ENCODE data around the gene FANCE.

The FANCE gene

GRCh38 chr6:35452183-35453090, at the start of gene FANCE:
Gene FANCE (plus strand): TSS chr6:35452338. CDS start chr6:35452546, 208 bp downstream.
- DNase-seq (ENCODE audit: low read depth, low spot score): peak; percentile 77

GRCh38 chr6:35402856-35403191, 49.3 kb upstream of the FANCE start:
- no peak for DNase-seq (ENCODE audit: low read depth, low spot score)

- DNase-seq (ENCODE audit: low read depth, low spot score): no peak
Measured at GRCh38 chr6:35403544-35404442, 48.3 kb upstream of the FANCE start.

- no peak for DNase-seq (ENCODE audit: low read depth, low spot score)
Measured at GRCh38 chr6:35406711-35407485, 45.2 kb upstream of the FANCE start.

- DNase-seq (ENCODE audit: low read depth, low spot score): no peak
Measured at GRCh38 chr6:35409245-35409644, 42.9 kb upstream of the FANCE start.

- DNase-seq (ENCODE audit: low read depth, low spot score): no peak
Measured at GRCh38 chr6:35410131-35410530, 42.0 kb upstream of the FANCE start.

GRCh38 chr6:35411066-35411465, 41.1 kb upstream of the FANCE start:
- DNase-seq (ENCODE audit: low read depth, low spot score): no peak

GRCh38 chr6:35412102-35412501, 40.0 kb upstream of the FANCE start:
- DNase-seq (ENCODE audit: low read depth, low spot score): no peak

GRCh38 chr6:35413911-35414310, 38.2 kb upstream of the FANCE start:
- no peak for DNase-seq (ENCODE audit: low read depth, low spot score)

GRCh38 chr6:35415065-35415891, 36.9 kb upstream of the FANCE start:
- no peak for DNase-seq (ENCODE audit: low read depth, low spot score)

- DNase-seq (ENCODE audit: low read depth, low spot score): no peak
Measured at GRCh38 chr6:35417979-35418661, 34.0 kb upstream of the FANCE start.

- no peak for DNase-seq (ENCODE audit: low read depth, low spot score)
Measured at GRCh38 chr6:35419417-35419816, 32.7 kb upstream of the FANCE start.

- no peak for DNase-seq (ENCODE audit: low read depth, low spot score)
Measured at GRCh38 chr6:35419961-35420360, 32.2 kb upstream of the FANCE start.

- no peak for DNase-seq (ENCODE audit: low read depth, low spot score)
Measured at GRCh38 chr6:35425284-35425683, 26.9 kb upstream of the FANCE start.

GRCh38 chr6:35426074-35426473, 26.1 kb upstream of the FANCE start:
- no peak for DNase-seq (ENCODE audit: low read depth, low spot score)

- no peak for DNase-seq (ENCODE audit: low read depth, low spot score)
Measured at GRCh38 chr6:35427435-35427834, 24.7 kb upstream of the FANCE start.

GRCh38 chr6:35427851-35428321, 24.3 kb upstream of the FANCE start:
- no peak for DNase-seq (ENCODE audit: low read depth, low spot score)

GRCh38 chr6:35428421-35429149, 23.6 kb upstream of the FANCE start:
- no peak for DNase-seq (ENCODE audit: low read depth, low spot score)

GRCh38 chr6:35429463-35429862, 22.7 kb upstream of the FANCE start:
- DNase-seq (ENCODE audit: low read depth, low spot score): no peak

- DNase-seq (ENCODE audit: low read depth, low spot score): no peak
Measured at GRCh38 chr6:35432291-35432690, 19.8 kb upstream of the FANCE start.
